K562 (cell line): ENCODE data around the gene MECP2. TPM values are rescaled to one million over a fixed set of nuclear protein-coding genes. Genes with fewer than 3 reads are reported as not detected.
A peak's percentile ranks its signal among the peaks of the same experiment; 100 is the strongest.

Experiments
- ARID1B ChIP-seq: fragments of 450-650 bp; IDR thresholded peaks from 2 replicates; pipeline ENCODE4 v1.6.1; 2016; ENCODE audit warnings: antibody characterized with exemption, mild to moderate bottlenecking, inconsistent platforms
- BCL6 ChIP-seq: fragments of 250-450 bp; sonication (Bioruptor Pico); IDR thresholded peaks from 2 replicates; pipeline ENCODE4 v1.4.0; 2020
- CCAR2 ChIP-seq: fragments of 200-400 bp; formaldehyde crosslinking; IDR thresholded peaks from 2 replicates; pipeline ENCODE4 v1.6.1; 2017; ENCODE audit warnings: mild to moderate bottlenecking, low read depth, low read length
- DACH1 ChIP-seq: fragments of 450-650 bp; IDR thresholded peaks from 2 replicates; pipeline ENCODE4 v1.6.1; 2018; ENCODE audit not compliant: partially characterized antibody
- HOMEZ ChIP-seq: fragments of 250-450 bp; sonication (Bioruptor Pico); IDR thresholded peaks from 2 replicates; pipeline ENCODE4 v1.4.0; 2020; ENCODE audit warnings: mild to moderate bottlenecking, moderate library complexity
- KLF6 ChIP-seq: fragments of 250-450 bp; sonication (Bioruptor Pico); IDR thresholded peaks from 2 replicates; pipeline ENCODE4 v1.4.0; 2020; ENCODE audit warnings: mild to moderate bottlenecking, moderate library complexity, borderline replicate concordance
- MEF2D ChIP-seq: conservative IDR thresholded peaks from 2 replicates; pipeline ENCODE4 v1.6.1; 2016; ENCODE audit warnings: low read depth, missing genetic modification characterization, missing compliant biosample characterization
- RBM14 ChIP-seq: fragments of 200-400 bp; formaldehyde crosslinking; IDR thresholded peaks from 2 replicates; pipeline ENCODE4 v1.6.1; 2018; ENCODE audit warnings: low read depth, mild to moderate bottlenecking, low read length, moderate library complexity, borderline replicate concordance; ENCODE audit not compliant: insufficient read depth
- U2AF2 ChIP-seq: fragments of 200-400 bp; formaldehyde crosslinking; optimal IDR thresholded peaks from 2 replicates; pipeline ENCODE3; 2017; ENCODE audit warnings: low read depth, mild to moderate bottlenecking, low read length
- ZFPM2 ChIP-seq: fragments of 250-450 bp; sonication (Bioruptor Pico); IDR thresholded peaks from 2 replicates; pipeline ENCODE4 v1.5.1; 2022; ENCODE audit warnings: mild to moderate bottlenecking
- ZNF274 ChIP-seq: IDR thresholded peaks from 2 replicates; pipeline ENCODE4 v1.6.1; 2011; ENCODE audit warnings: low read depth, mild to moderate bottlenecking, low read length, moderate library complexity, borderline replicate concordance
- ZNF668 ChIP-seq: fragments of 250-450 bp; sonication (Bioruptor Pico); IDR thresholded peaks from 2 replicates; pipeline ENCODE4 v1.8.0; 2022; ENCODE audit warnings: mild to moderate bottlenecking, inconsistent platforms
- polyA plus RNA-seq, 8 experiments: library from polyadenylated mRNA; depleted of rRNA in 4 of 8; stranded (reverse) in 5 of 8; unstranded in 3 of 8; fragments of >200 nt; fragmentation: Nextera tagmentation in 2 of 8; fragmentation: Illumina TruSeq in 1 of 8; extraction: Ambion mirVana in 2 of 8; extraction: Trizol in 1 of 8; gene quantifications; 2 replicates each; pipeline versions ENCODE4 v1.2.1 to v1.2.3, GENCODE V29; 2011 to 2014; ENCODE audit warnings: inconsistent platforms in 1 of 8, missing spikeins in 1 of 8
- total RNA-seq, 7 experiments: library from RNA; depleted of rRNA in 6 of 7; stranded (reverse); fragments of >200 nt in 6 of 7; fragmentation: Illumina TruSeq in 2 of 7; extraction: Trizol in 2 of 7; gene quantifications; 2 replicates each; pipeline versions ENCODE4 v1.2.1 to v1.2.3, GENCODE V29; 2011 to 2021; ENCODE audit warnings: low replicate concordance in 1 of 7
- TF ChIP-seq, protein P1 (sequence below): fragments of 250-450 bp; sonication (Bioruptor Pico); IDR thresholded peaks from 2 replicates; pipeline ENCODE4 v1.8.0; 2022; ENCODE audit warnings: moderate library complexity, mild to moderate bottlenecking, inconsistent platforms
- TF ChIP-seq, protein P2 (sequence below), 3 experiments: fragments of 200-800 bp in 1 of 3; fragments of 250-450 bp in 1 of 3; fragments of 450-650 bp in 1 of 3; sonication (Bioruptor Pico) in 1 of 3; sonication (Bioruptor generic) in 1 of 3; formaldehyde crosslinking in 1 of 3; IDR thresholded peaks; 2 replicates each; pipeline versions ENCODE4 v1.6.1 to v1.8.0; 2016 to 2022; ENCODE audit warnings: mild to moderate bottlenecking in 2 of 3, missing genetic modification characterization in 2 of 3, missing compliant biosample characterization in 1 of 3, moderate library complexity in 1 of 3

The MECP2 gene
- total and polyA plus RNA-seq, 9 of the 15 experiments (the other 6 are each of a cell fraction or from before 2014, with no cell fraction given) = 2.1 to 50.9 (median 30.5) TPM

DNA sequence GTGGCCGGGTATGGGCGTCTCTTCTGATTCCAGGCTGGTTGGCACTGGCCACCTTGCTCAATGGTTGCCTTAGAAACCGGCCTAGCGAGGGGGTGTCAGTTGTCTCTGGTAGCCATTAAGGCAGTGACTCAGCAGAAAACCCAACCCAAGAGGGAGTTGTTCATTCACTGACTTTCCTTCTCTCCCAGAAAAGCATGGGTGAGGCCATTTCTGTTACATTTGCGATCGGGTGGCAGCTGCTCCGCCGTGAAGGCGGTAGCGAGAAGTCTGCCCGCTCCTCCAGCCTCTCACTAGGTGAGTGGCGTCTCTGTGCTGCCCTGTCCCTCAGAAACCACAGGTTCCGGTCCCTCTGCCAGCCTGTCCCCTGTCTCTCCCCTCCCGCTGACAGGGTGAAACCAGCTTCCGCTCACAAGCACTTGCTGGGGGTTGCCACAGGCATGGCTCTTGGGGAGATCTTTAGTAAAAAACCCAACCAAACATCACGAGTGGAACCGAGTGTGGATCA, 95.2 kb downstream of the MECP2 start (continued):
- TF ChIP-seq, protein P1, sequence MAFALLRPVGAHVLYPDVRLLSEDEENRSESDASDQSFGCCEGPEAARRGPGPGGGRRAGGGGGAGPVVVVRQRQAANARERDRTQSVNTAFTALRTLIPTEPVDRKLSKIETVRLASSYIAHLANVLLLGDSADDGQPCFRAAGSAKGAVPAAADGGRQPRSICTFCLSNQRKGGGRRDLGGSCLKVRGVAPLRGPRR = peak; percentile 70
- TF ChIP-seq, protein P2, sequence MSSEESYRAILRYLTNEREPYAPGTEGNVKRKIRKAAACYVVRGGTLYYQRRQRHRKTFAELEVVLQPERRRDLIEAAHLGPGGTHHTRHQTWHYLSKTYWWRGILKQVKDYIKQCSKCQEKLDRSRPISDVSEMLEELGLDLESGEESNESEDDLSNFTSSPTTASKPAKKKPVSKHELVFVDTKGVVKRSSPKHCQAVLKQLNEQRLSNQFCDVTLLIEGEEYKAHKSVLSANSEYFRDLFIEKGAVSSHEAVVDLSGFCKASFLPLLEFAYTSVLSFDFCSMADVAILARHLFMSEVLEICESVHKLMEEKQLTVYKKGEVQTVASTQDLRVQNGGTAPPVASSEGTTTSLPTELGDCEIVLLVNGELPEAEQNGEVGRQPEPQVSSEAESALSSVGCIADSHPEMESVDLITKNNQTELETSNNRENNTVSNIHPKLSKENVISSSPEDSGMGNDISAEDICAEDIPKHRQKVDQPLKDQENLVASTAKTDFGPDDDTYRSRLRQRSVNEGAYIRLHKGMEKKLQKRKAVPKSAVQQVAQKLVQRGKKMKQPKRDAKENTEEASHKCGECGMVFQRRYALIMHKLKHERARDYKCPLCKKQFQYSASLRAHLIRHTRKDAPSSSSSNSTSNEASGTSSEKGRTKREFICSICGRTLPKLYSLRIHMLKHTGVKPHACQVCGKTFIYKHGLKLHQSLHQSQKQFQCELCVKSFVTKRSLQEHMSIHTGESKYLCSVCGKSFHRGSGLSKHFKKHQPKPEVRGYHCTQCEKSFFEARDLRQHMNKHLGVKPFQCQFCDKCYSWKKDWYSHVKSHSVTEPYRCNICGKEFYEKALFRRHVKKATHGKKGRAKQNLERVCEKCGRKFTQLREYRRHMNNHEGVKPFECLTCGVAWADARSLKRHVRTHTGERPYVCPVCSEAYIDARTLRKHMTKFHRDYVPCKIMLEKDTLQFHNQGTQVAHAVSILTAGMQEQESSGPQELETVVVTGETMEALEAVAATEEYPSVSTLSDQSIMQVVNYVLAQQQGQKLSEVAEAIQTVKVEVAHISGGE (CRISPR knock-in tag; IDR thresholded peaks at IDR 0.05) = peak in 2 of 3 experiments; percentile 44 to 89; a peak in 2 of 6 replicates
- TF ChIP-seq ZNF668 (CRISPR knock-in tag) (peak; percentile 75), DACH1 (no peak), U2AF2 (no peak), MEF2D (tag) (peak; percentile 94), HOMEZ (peak; percentile 77; the same call in 1 of the 2 replicates), ZFPM2 (peak; percentile 68; the same call in 1 of the 2 replicates), ARID1B (peak; percentile 57), KLF6 (CRISPR knock-in tag) (peak; percentile 96), CCAR2 (no peak), ZNF274 (no peak), RBM14 (no peak), BCL6 (peak; percentile 84)
